ENCODE measurements around the gene SEMA6C. TPM values are rescaled to one million over a fixed set of nuclear protein-coding genes. Genes with fewer than 3 reads are reported as not detected.

SEMA6C gene
- polyA plus RNA-seq, 1 donor (not counting 4 experiments of a cell fraction or from before 2014, with no cell fraction given): 0.93 TPM

DNA sequence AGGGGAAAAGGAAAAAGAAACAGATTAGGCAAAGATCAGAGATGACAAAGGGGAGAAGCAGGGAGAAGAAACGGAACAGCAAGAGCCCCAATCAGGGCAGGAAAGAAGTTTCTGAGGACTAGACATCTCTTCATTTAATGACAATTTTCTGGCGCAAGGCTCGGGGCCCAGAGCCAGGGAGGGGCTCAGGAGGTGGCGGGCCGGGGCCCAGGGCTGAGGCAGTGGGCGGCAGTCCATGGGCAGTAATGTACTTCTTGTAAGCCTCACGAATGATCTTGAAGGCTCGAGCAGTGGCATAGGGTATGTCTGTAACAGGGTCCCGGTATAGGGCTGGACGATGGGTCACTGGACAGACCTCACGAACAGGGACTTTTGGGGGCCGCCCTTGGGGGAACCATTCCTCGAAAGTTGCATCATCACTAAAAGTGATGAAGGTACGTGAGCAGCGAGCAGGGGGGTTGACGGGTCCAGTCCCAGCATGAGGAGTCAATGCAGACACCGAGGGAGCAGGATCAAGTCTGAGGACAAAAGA lies 30.1 kb upstream of the SEMA6C start:
- Histone ChIP-seq H3K36me3 (ENCODE audit: control insufficient read depth in 2 of 2, extremely low read depth in 1 of 2, insufficient read depth in 2 of 2, low read length in 2 of 2) (peaks cover 21 to 43% of the 10 kb centered on the region in 2 experiments), H3K27me3 (ENCODE audit: control insufficient read depth, extremely low read depth, insufficient read depth, low read length) (no peaks in the 10 kb centered on the region), H3K4me2 (ENCODE audit: control insufficient read depth, extremely low read depth, insufficient read depth, low read depth, low read length) (no peak overlapping the region), H3K9ac (ENCODE audit: control insufficient read depth, extremely low read depth, insufficient read depth, low read length) (no peak overlapping the region), H3K79me2 (ENCODE audit: control insufficient read depth, insufficient read depth, low read length) (no peaks in the 10 kb centered on the region), H3K4me3 (ENCODE audit: control insufficient read depth in 2 of 3, extremely low read depth in 1 of 3, insufficient read depth in 2 of 3, low read depth in 1 of 3, low read length in 3 of 3) (no peak overlapping the region), H3K9me1 (ENCODE audit: control insufficient read depth, extremely low read depth, insufficient read depth, low read length) (no peaks in the 10 kb centered on the region), H3K27ac (ENCODE audit: control insufficient read depth, insufficient read depth, low read length) (no peak overlapping the region), H3K4me1 (ENCODE audit: control insufficient read depth, extremely low read depth, insufficient read depth, low read length) (peaks cover 9% of the 10 kb centered on the region), H4K20me1 (ENCODE audit: control insufficient read depth, extremely low read depth, insufficient read depth, low read length) (no peaks in the 10 kb centered on the region), H3K9me3 (ENCODE audit: control insufficient read depth, low read depth, low read length) (no peaks in the 10 kb centered on the region), H2AFZ (ENCODE audit: control insufficient read depth, low read length) (no peak overlapping the region)
- FAIRE-seq (no peak), DNase-seq (ENCODE audit: low read depth, low spot score) (no peak)
- dilution Hi-C loops (cut with MboI; ENCODE audit: extremely low pct_ligation_motif_present, low sequenced_read_pairs): no loop called here
- no peak for TF ChIP-seq EZH2 (IDR thresholded peaks at IDR 0.05; ENCODE audit: low read length)
- TF ChIP-seq, protein P1, sequence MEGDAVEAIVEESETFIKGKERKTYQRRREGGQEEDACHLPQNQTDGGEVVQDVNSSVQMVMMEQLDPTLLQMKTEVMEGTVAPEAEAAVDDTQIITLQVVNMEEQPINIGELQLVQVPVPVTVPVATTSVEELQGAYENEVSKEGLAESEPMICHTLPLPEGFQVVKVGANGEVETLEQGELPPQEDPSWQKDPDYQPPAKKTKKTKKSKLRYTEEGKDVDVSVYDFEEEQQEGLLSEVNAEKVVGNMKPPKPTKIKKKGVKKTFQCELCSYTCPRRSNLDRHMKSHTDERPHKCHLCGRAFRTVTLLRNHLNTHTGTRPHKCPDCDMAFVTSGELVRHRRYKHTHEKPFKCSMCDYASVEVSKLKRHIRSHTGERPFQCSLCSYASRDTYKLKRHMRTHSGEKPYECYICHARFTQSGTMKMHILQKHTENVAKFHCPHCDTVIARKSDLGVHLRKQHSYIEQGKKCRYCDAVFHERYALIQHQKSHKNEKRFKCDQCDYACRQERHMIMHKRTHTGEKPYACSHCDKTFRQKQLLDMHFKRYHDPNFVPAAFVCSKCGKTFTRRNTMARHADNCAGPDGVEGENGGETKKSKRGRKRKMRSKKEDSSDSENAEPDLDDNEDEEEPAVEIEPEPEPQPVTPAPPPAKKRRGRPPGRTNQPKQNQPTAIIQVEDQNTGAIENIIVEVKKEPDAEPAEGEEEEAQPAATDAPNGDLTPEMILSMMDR (optimal IDR thresholded peaks at IDR 0.05 in 1 of 3, IDR thresholded peaks at IDR 0.05 in 1 of 3, conservative IDR thresholded peaks at IDR 0.05 in 1 of 3; ENCODE audit: extremely low read depth in 1 of 3, insufficient read depth in 2 of 3, low read length in 3 of 3): no peak

DNA sequence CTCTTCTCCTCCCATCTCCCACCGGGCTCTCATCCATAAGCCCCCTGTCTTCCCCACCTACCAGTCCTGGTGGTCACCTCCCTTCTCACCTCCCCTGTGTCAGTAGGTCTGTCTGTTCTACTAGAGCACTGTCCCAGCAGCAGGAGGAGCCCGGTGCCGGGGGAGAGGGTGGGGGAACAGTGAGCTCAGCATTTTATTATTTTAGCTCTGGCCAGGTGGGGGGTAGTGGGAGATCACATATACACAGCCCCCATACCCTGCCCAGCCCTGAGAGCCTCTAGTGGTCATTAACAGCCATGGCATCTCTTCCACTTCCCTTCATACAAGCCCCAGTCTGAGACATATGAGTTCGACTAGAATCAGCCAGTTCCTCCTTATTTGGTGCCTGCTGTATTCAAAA lies 29.4 kb upstream of the SEMA6C start, which contains the start of gene TMOD4:
TMOD4 (minus strand) TSS at position 119 of the 400 bp plus-strand sequence. CDS start 1,106 bp downstream, outside the sequence.
- no peaks in the 10 kb centered on the region for H3K79me2 ChIP-seq (ENCODE audit: control insufficient read depth, insufficient read depth, low read length)
- H3K36me3 ChIP-seq (ENCODE audit: control insufficient read depth in 2 of 2, extremely low read depth in 1 of 2, insufficient read depth in 2 of 2, low read length in 2 of 2): peaks cover 19 to 36% of the 10 kb centered on the region in 2 experiments
- no peak for DNase-seq (ENCODE audit: low read depth, low spot score)
- H3K4me1 ChIP-seq (ENCODE audit: control insufficient read depth, extremely low read depth, insufficient read depth, low read length): peaks cover 9% of the 10 kb centered on the region
- H3K27ac ChIP-seq (ENCODE audit: control insufficient read depth, insufficient read depth, low read length): no peak within 1 kb of the TSS
- H3K4me3 ChIP-seq (ENCODE audit: control insufficient read depth in 2 of 3, extremely low read depth in 1 of 3, insufficient read depth in 2 of 3, low read depth in 1 of 3, low read length in 3 of 3): no peak within 1 kb of the TSS
- no peaks in the 10 kb centered on the region for H3K9me3 ChIP-seq (ENCODE audit: control insufficient read depth, low read depth, low read length)
- H3K9ac ChIP-seq (ENCODE audit: control insufficient read depth, extremely low read depth, insufficient read depth, low read length): no peak within 1 kb of the TSS
- FAIRE-seq: no peak
- H4K20me1 ChIP-seq (ENCODE audit: control insufficient read depth, extremely low read depth, insufficient read depth, low read length): no peaks in the 10 kb centered on the region
- H3K9me1 ChIP-seq (ENCODE audit: control insufficient read depth, extremely low read depth, insufficient read depth, low read length): no peaks in the 10 kb centered on the region
- H3K4me2 ChIP-seq (ENCODE audit: control insufficient read depth, extremely low read depth, insufficient read depth, low read depth, low read length): no peak within 1 kb of the TSS
- TF ChIP-seq, protein P1 (optimal IDR thresholded peaks at IDR 0.05 in 1 of 3, IDR thresholded peaks at IDR 0.05 in 1 of 3, conservative IDR thresholded peaks at IDR 0.05 in 1 of 3; ENCODE audit: extremely low read depth in 1 of 3, insufficient read depth in 2 of 3, low read length in 3 of 3): peak; percentile 54 to 69 (median 55)
- no peak for TF ChIP-seq EZH2 (IDR thresholded peaks at IDR 0.05; ENCODE audit: low read length)
- dilution Hi-C loops (cut with MboI; ENCODE audit: extremely low pct_ligation_motif_present, low sequenced_read_pairs): no loop called here
- H2AFZ ChIP-seq (ENCODE audit: control insufficient read depth, low read length): no peak within 1 kb of the TSS
- H3K27me3 ChIP-seq (ENCODE audit: control insufficient read depth, extremely low read depth, insufficient read depth, low read length): no peaks in the 10 kb centered on the region
